Liver (tissue), 2 donors: ENCODE data around the gene PRKN.

Experiments
- CTCF ChIP-seq: fragments of 150-350 bp; IDR thresholded peaks from 2 replicates; pipeline ENCODE4 v1.5.1; 2017; ENCODE audit warnings: improper control_type of control experiment, low read depth, low read length; ENCODE audit not compliant: missing input control
- FOXA1 ChIP-seq: IDR thresholded peaks from 2 replicates; pipeline ENCODE4 v1.6.1; 2016; ENCODE audit warnings: antibody characterized with exemption
- donor health status: healthy.

GRCh38 chr6:161802231-161802630 lies 925.3 kb downstream of the PRKN start:
- TF ChIP-seq CTCF (no peak), FOXA1 (no peak)
